Keratinocyte (primary cell): ENCODE measurements around the gene CAV2. TPM values are rescaled to one million over a fixed set of nuclear protein-coding genes. Genes with fewer than 3 reads are reported as not detected.

Experiments
- DNase-seq: peaks from one replicate; pipeline ENCODE4 v3.0.0-alpha.2; 2011; ENCODE audit warnings: low read depth, missing footprints, low spot score
- FAIRE-seq: peaks from 2 replicates; lab custom pipeline; 2011; peaks lifted over from hg19 to GRCh38; lab: Jason Lieb, UNC
- H2AFZ ChIP-seq: 2 replicates; pipeline ENCODE4 v1.6.0; 2012; ENCODE audit warnings: low read length, control low read depth, inconsistent platforms; ENCODE audit not compliant: control insufficient read depth
- H3K27ac ChIP-seq: 2 replicates; pipeline ENCODE4 v1.5.1; 2011; ENCODE audit warnings: low read length; ENCODE audit not compliant: control insufficient read depth, insufficient read depth
- H3K27me3 ChIP-seq: 3 replicates; pipeline ENCODE4 v1.6.0; 2011; ENCODE audit warnings: low read length; ENCODE audit not compliant: control insufficient read depth, insufficient read depth; ENCODE audit errors: extremely low read depth
- H3K36me3 ChIP-seq, 2 experiments: 2 replicates in 1 of 2; 3 replicates in 1 of 2; pipeline ENCODE4 v1.5.1; 2011; ENCODE audit warnings: low read length in 2 of 2, mild to moderate bottlenecking in 1 of 2; ENCODE audit not compliant: control insufficient read depth in 2 of 2, insufficient read depth in 2 of 2; ENCODE audit errors: extremely low read depth in 1 of 2
- H3K4me1 ChIP-seq: 3 replicates; pipeline ENCODE4 v1.5.1; 2011; ENCODE audit warnings: low read length; ENCODE audit not compliant: control insufficient read depth, insufficient read depth; ENCODE audit errors: extremely low read depth
- H3K4me2 ChIP-seq: 3 replicates; pipeline ENCODE4 v1.6.0; 2011; ENCODE audit warnings: low read depth, low read length; ENCODE audit not compliant: control insufficient read depth, insufficient read depth; ENCODE audit errors: extremely low read depth
- H3K4me3 ChIP-seq, 3 experiments: fragments of 200-600 bp in 1 of 3; sonication (generic) in 1 of 3; 2 replicates in 2 of 3; 3 replicates in 1 of 3; pipeline ENCODE4 v1.5.1; 2011 to 2016; ENCODE audit warnings: low read length in 3 of 3, mild to moderate bottlenecking in 3 of 3, control low read depth in 2 of 3, inconsistent platforms in 1 of 3, low read depth in 1 of 3, mixed read lengths in 1 of 3, mixed run types in 1 of 3, moderate library complexity in 1 of 3; ENCODE audit not compliant: control insufficient read depth in 2 of 3, insufficient read depth in 2 of 3; ENCODE audit errors: extremely low read depth in 1 of 3
- H3K79me2 ChIP-seq: 2 replicates; pipeline ENCODE4 v1.6.0; 2012; ENCODE audit warnings: low read length; ENCODE audit not compliant: control insufficient read depth, insufficient read depth
- H3K9ac ChIP-seq: 3 replicates; pipeline ENCODE4 v1.6.0; 2011; ENCODE audit warnings: low read length; ENCODE audit not compliant: control insufficient read depth, insufficient read depth; ENCODE audit errors: extremely low read depth
- H3K9me1 ChIP-seq: 3 replicates; pipeline ENCODE4 v1.6.0; 2011; ENCODE audit warnings: low read length; ENCODE audit not compliant: control insufficient read depth, insufficient read depth; ENCODE audit errors: extremely low read depth
- H3K9me3 ChIP-seq: 2 replicates; pipeline ENCODE4 v1.5.1; 2012; ENCODE audit warnings: low read depth, low read length; ENCODE audit not compliant: control insufficient read depth
- H4K20me1 ChIP-seq: 3 replicates; pipeline ENCODE4 v1.6.0; 2011; ENCODE audit warnings: low read length; ENCODE audit not compliant: control insufficient read depth, insufficient read depth; ENCODE audit errors: extremely low read depth
- CTCF ChIP-seq, 3 experiments: IDR thresholded peaks in 1 of 3; conservative IDR thresholded peaks in 1 of 3; optimal IDR thresholded peaks in 1 of 3; 2 replicates in 2 of 3; 3 replicates in 1 of 3; pipeline versions ENCODE3 to v1.5.1; 2011; ENCODE audit warnings: low read length in 3 of 3, mild to moderate bottlenecking in 3 of 3, moderate library complexity in 2 of 3, control low read depth in 1 of 3, inconsistent platforms in 1 of 3; ENCODE audit not compliant: insufficient read depth in 2 of 3; ENCODE audit errors: extremely low read depth in 1 of 3
- EZH2 ChIP-seq: IDR thresholded peaks from one replicate; pipeline ENCODE4 v1.6.1; 2012; ENCODE audit warnings: inconsistent platforms, mild to moderate bottlenecking, low read length, moderate library complexity
- dilution Hi-C: fragments of 300-500 bp; cut with MboI; formaldehyde crosslinking; loops from one replicate; pipeline ENCODE4 v1.7.0; 2020; ENCODE audit warnings: low sequenced_read_pairs; ENCODE audit not compliant: extremely low pct_ligation_motif_present
- polyA plus RNA-seq, 5 experiments: library from polyadenylated mRNA; depleted of rRNA in 3 of 5; stranded (reverse) in 3 of 5; stranded (forward) in 1 of 5; unstranded in 1 of 5; fragments of >200 nt; gene quantifications; 1 replicate in 1 of 5; 2 replicates in 3 of 5; 3 replicates in 1 of 5; pipeline versions ENCODE4 v1.2.1 to v1.2.3, GENCODE V29; 2011 to 2012; ENCODE audit warnings: missing spikeins in 2 of 5, low read depth in 1 of 5, low replicate concordance in 1 of 5

CAV2 gene
- polyA plus RNA-seq, 1 donor (not counting 4 experiments of a cell fraction or from before 2014, with no cell fraction given): 631 TPM

GRCh38 chr7:116548506-116548905 lies 49.0 kb downstream of the CAV2 start:
- Histone ChIP-seq H2AFZ (no peak overlapping the region), H3K9me1 (no peaks in the 10 kb centered on the region), H3K4me1 (peaks cover 27% of the 10 kb centered on the region), H3K9ac (no peak overlapping the region), H3K36me3 (peaks cover 36 to 56% of the 10 kb centered on the region in 2 experiments), H3K9me3 (no peaks in the 10 kb centered on the region), H3K79me2 (peaks cover 85% of the 10 kb centered on the region), H3K27ac (no peak overlapping the region), H3K4me2 (no peak overlapping the region), H3K27me3 (no peaks in the 10 kb centered on the region), H3K4me3 (no peak overlapping the region), H4K20me1 (peaks cover 32% of the 10 kb centered on the region)
- no peak for TF ChIP-seq EZH2
- TF ChIP-seq CTCF (optimal IDR thresholded peaks at IDR 0.05 in 1 of 3, IDR thresholded peaks at IDR 0.05 in 1 of 3, conservative IDR thresholded peaks at IDR 0.05 in 1 of 3; ENCODE audit: extremely low read depth in 1 of 3, insufficient read depth in 2 of 3, low read length in 3 of 3): no peak
- dilution Hi-C loops: no loop called here
- FAIRE-seq (no peak), DNase-seq (no peak)

GRCh38 chr7:116549370-116549769 lies 49.8 kb downstream of the CAV2 start:
- Histone ChIP-seq H3K9ac (no peak overlapping the region), H3K79me2 (peaks cover 85% of the 10 kb centered on the region), H3K36me3 (peaks cover 40 to 64% of the 10 kb centered on the region in 2 experiments), H4K20me1 (peaks cover 35% of the 10 kb centered on the region), H3K9me3 (no peaks in the 10 kb centered on the region), H2AFZ (no peak overlapping the region), H3K27ac (no peak overlapping the region), H3K27me3 (no peaks in the 10 kb centered on the region), H3K4me2 (no peak overlapping the region), H3K4me1 (peaks cover 27% of the 10 kb centered on the region), H3K9me1 (no peaks in the 10 kb centered on the region), H3K4me3 (no peak overlapping the region)
- dilution Hi-C loops: no loop called here
- DNase-seq: no peak
- no peak for FAIRE-seq
- TF ChIP-seq EZH2 (no peak), CTCF (optimal IDR thresholded peaks at IDR 0.05 in 1 of 3, IDR thresholded peaks at IDR 0.05 in 1 of 3, conservative IDR thresholded peaks at IDR 0.05 in 1 of 3; ENCODE audit: extremely low read depth in 1 of 3, insufficient read depth in 2 of 3, low read length in 3 of 3) (no peak)
